SK-N-SH treated with all-trans-retinoic acid at 6 μM for 48 hours (cell line): ENCODE results near the gene ERAL1.
"Not testable (repeated sequence)": the region's sequence is repeated elsewhere in the genome, so short reads cannot be mapped to it uniquely, and the experiment has no call there.

ENCODE experiments used
- ATAC-seq: fragments of 200-7000 bp; cut with Tn5 transposase; 3 replicates; pipeline ENCODE4 v1.9.1; 2020; ENCODE audit warnings: mild to moderate bottlenecking, moderate library complexity
- ARNTL ChIP-seq: fragments of 450-650 bp; formaldehyde crosslinking; IDR thresholded peaks from 2 replicates; pipeline ENCODE4 v1.5.0; 2020; ENCODE audit warnings: low read depth, mild to moderate bottlenecking, moderate library complexity, borderline replicate concordance
- BACH2 ChIP-seq: fragments of 250-450 bp; sonication (Bioruptor Pico); IDR thresholded peaks from 2 replicates; pipeline ENCODE4 v1.9.0; 2021; ENCODE audit warnings: mild to moderate bottlenecking, borderline replicate concordance
- CSDC2 ChIP-seq: fragments of 250-450 bp; sonication (Bioruptor Pico); IDR thresholded peaks from 2 replicates; pipeline ENCODE4 v1.5.0; 2020; ENCODE audit warnings: mild to moderate bottlenecking, moderate library complexity
- ESRRG ChIP-seq: fragments of 250-450 bp; sonication (Bioruptor Pico); IDR thresholded peaks from 2 replicates; pipeline ENCODE4 v1.6.1; 2021; ENCODE audit warnings: mild to moderate bottlenecking
- GLIS3 ChIP-seq: fragments of 250-450 bp; sonication (Bioruptor Pico); IDR thresholded peaks from 2 replicates; pipeline ENCODE4 v1.5.0; 2020; ENCODE audit warnings: mild to moderate bottlenecking, moderate library complexity
- ISL1 ChIP-seq: fragments of 250-450 bp; sonication (Bioruptor Pico); IDR thresholded peaks from 2 replicates; pipeline ENCODE4 v2.1.2; 2022; ENCODE audit warnings: mild to moderate bottlenecking, moderate library complexity
- OSR1 ChIP-seq: fragments of 250-450 bp; sonication (Bioruptor Pico); IDR thresholded peaks from 2 replicates; pipeline ENCODE4 v1.8.0; 2022; ENCODE audit warnings: moderate library complexity, mild to moderate bottlenecking, inconsistent platforms
- PPARA ChIP-seq: fragments of 250-450 bp; sonication (Bioruptor Pico); IDR thresholded peaks from 2 replicates; pipeline ENCODE4 v1.5.0; 2020; ENCODE audit warnings: mild to moderate bottlenecking, borderline replicate concordance
- RARB ChIP-seq: fragments of 250-450 bp; sonication (Bioruptor Pico); IDR thresholded peaks from 2 replicates; pipeline ENCODE4 v1.8.0; 2021; ENCODE audit warnings: mild to moderate bottlenecking, moderate library complexity
- SNAI2 ChIP-seq: fragments of 250-450 bp; sonication (Bioruptor Pico); IDR thresholded peaks from 2 replicates; pipeline ENCODE4 v1.5.0; 2020; ENCODE audit warnings: mild to moderate bottlenecking, moderate library complexity
- TCF4 ChIP-seq: fragments of 250-450 bp; sonication (Bioruptor Pico); IDR thresholded peaks from 2 replicates; pipeline ENCODE4 v1.8.0; 2021; ENCODE audit warnings: mild to moderate bottlenecking, moderate library complexity, borderline replicate concordance
- TOX ChIP-seq: fragments of 250-450 bp; sonication (Bioruptor Pico); IDR thresholded peaks from 2 replicates; pipeline ENCODE4 v1.8.0; 2021; ENCODE audit warnings: mild to moderate bottlenecking, moderate library complexity, borderline replicate concordance
- TSHZ2 ChIP-seq: fragments of 250-450 bp; sonication (Bioruptor Pico); IDR thresholded peaks from 2 replicates; pipeline ENCODE4 v1.5.0; 2020; ENCODE audit warnings: mild to moderate bottlenecking, moderate library complexity
- ZFP3 ChIP-seq: fragments of 250-450 bp; sonication (Bioruptor Pico); IDR thresholded peaks from 2 replicates; pipeline ENCODE4 v1.5.0; 2020; ENCODE audit warnings: mild to moderate bottlenecking, moderate library complexity
- ZFP30 ChIP-seq: fragments of 450-650 bp; formaldehyde crosslinking; IDR thresholded peaks from 2 replicates; pipeline ENCODE4 v1.5.0; 2022; ENCODE audit warnings: mild to moderate bottlenecking, moderate library complexity
- ZNF565 ChIP-seq: fragments of 450-650 bp; formaldehyde crosslinking; conservative IDR thresholded peaks from 2 replicates; pipeline ENCODE4 v1.5.0; 2020; ENCODE audit warnings: low read depth, mild to moderate bottlenecking, moderate library complexity
- ZNF8 ChIP-seq: fragments of 450-650 bp; formaldehyde crosslinking; IDR thresholded peaks from 2 replicates; pipeline ENCODE4 v1.5.0; 2020; ENCODE audit warnings: mild to moderate bottlenecking, moderate library complexity
- TF ChIP-seq, protein P1 (sequence below): fragments of 250-450 bp; sonication (Bioruptor Pico); IDR thresholded peaks from 2 replicates; pipeline ENCODE4 v1.5.1; 2021; ENCODE audit warnings: mild to moderate bottlenecking, moderate library complexity
- TF ChIP-seq, protein P2 (sequence below): fragments of 250-450 bp; sonication (Bioruptor Pico); IDR thresholded peaks from 2 replicates; pipeline ENCODE4 v1.8.0; 2020; ENCODE audit warnings: mild to moderate bottlenecking, moderate library complexity, borderline replicate concordance
- TF ChIP-seq, protein P3 (sequence below): fragments of 250-450 bp; sonication (Bioruptor Pico); IDR thresholded peaks from 2 replicates; pipeline ENCODE4 v1.8.0; 2021; ENCODE audit warnings: low read depth, mild to moderate bottlenecking, moderate library complexity, borderline replicate concordance

ERAL1 gene

DNA sequence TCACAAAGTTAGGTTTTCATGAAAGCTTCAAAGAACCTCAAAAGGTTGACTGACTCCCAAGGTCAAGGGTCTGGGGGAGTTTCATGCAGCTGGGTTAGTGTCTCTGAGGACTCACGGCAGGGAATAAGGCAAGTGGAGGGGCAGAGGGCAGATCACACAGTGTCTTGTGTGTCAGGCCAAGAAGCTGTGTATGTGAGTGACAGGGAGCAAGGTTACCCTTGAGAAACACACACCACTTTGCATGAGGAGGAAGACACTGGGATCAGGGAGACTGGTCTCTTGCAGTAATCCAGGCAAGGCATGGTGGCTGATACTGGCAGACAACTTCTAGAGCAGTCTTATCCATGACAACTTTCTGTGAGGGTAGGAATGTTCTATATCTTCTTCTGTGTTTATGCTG, 36.4 kb downstream of the ERAL1 start:
- no peak for TF ChIP-seq ZFP30 (CRISPR knock-in tag)
- no peak for TF ChIP-seq PPARA (CRISPR knock-in tag)
- TF ChIP-seq TOX, result no peak
- TF ChIP-seq, protein P1, sequence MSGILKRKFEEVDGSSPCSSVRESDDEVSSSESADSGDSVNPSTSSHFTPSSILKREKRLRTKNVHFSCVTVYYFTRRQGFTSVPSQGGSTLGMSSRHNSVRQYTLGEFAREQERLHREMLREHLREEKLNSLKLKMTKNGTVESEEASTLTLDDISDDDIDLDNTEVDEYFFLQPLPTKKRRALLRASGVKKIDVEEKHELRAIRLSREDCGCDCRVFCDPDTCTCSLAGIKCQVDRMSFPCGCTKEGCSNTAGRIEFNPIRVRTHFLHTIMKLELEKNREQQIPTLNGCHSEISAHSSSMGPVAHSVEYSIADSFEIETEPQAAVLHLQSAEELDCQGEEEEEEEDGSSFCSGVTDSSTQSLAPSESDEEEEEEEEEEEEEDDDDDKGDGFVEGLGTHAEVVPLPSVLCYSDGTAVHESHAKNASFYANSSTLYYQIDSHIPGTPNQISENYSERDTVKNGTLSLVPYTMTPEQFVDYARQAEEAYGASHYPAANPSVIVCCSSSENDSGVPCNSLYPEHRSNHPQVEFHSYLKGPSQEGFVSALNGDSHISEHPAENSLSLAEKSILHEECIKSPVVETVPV (CRISPR knock-in tag), result no peak
- TF ChIP-seq OSR1 (CRISPR knock-in tag), result no peak
- TF ChIP-seq ZFP3 (CRISPR knock-in tag), result no peak
- TF ChIP-seq, protein P2, sequence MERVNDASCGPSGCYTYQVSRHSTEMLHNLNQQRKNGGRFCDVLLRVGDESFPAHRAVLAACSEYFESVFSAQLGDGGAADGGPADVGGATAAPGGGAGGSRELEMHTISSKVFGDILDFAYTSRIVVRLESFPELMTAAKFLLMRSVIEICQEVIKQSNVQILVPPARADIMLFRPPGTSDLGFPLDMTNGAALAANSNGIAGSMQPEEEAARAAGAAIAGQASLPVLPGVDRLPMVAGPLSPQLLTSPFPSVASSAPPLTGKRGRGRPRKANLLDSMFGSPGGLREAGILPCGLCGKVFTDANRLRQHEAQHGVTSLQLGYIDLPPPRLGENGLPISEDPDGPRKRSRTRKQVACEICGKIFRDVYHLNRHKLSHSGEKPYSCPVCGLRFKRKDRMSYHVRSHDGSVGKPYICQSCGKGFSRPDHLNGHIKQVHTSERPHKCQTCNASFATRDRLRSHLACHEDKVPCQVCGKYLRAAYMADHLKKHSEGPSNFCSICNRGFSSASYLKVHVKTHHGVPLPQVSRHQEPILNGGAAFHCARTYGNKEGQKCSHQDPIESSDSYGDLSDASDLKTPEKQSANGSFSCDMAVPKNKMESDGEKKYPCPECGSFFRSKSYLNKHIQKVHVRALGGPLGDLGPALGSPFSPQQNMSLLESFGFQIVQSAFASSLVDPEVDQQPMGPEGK (CRISPR knock-in tag), result no peak
- TF ChIP-seq BACH2 (CRISPR knock-in tag), result no peak
- no peak for TF ChIP-seq SNAI2 (CRISPR knock-in tag)
- no peak for TF ChIP-seq ZNF8 (CRISPR knock-in tag)
- TF ChIP-seq ISL1, result no peak
- TF ChIP-seq TSHZ2, result no peak
- no peak for TF ChIP-seq TCF4
- no peak for TF ChIP-seq ARNTL
- no peak for TF ChIP-seq ESRRG (CRISPR knock-in tag)
- TF ChIP-seq, protein P3, sequence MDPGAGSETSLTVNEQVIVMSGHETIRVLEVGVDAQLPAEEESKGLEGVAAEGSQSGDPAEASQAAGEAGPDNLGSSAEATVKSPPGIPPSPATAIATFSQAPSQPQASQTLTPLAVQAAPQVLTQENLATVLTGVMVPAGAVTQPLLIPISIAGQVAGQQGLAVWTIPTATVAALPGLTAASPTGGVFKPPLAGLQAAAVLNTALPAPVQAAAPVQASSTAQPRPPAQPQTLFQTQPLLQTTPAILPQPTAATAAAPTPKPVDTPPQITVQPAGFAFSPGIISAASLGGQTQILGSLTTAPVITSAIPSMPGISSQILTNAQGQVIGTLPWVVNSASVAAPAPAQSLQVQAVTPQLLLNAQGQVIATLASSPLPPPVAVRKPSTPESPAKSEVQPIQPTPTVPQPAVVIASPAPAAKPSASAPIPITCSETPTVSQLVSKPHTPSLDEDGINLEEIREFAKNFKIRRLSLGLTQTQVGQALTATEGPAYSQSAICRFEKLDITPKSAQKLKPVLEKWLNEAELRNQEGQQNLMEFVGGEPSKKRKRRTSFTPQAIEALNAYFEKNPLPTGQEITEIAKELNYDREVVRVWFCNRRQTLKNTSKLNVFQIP (CRISPR knock-in tag), result no peak
- no peak for TF ChIP-seq ZNF565 (CRISPR knock-in tag)
- no peak for TF ChIP-seq CSDC2 (CRISPR knock-in tag)
- ATAC-seq, result no peak

GRCh38 chr17:28892024-28892423, 37.2 kb downstream of the ERAL1 start:
- ATAC-seq, result no peak
- TF ChIP-seq RARB (CRISPR knock-in tag), result no peak
- TF ChIP-seq ISL1, result no peak
- TF ChIP-seq, protein P2 (CRISPR knock-in tag), result no peak
- no peak for TF ChIP-seq GLIS3 (CRISPR knock-in tag)
- TF ChIP-seq, protein P1 (CRISPR knock-in tag), result no peak
- no peak for TF ChIP-seq TSHZ2
- TF ChIP-seq, protein P3 (CRISPR knock-in tag), result no peak

GRCh38 chr17:28893248-28894183, 38.7 kb downstream of the ERAL1 start:
- ATAC-seq, result not testable (repeated sequence)
